Hepatocyte (in vitro differentiated cells): ENCODE results near the gene TMEM255B. TPM values are rescaled to one million over a fixed set of nuclear protein-coding genes. Genes with fewer than 3 reads are reported as not detected.

Experiments used
- DNase-seq: peaks from one replicate; pipeline ENCODE4 v3.0.0-alpha.2; 2016; ENCODE audit warnings: low spot score
- H2AFZ ChIP-seq: fragments of 200-600 bp; sonication (generic); 2 replicates; pipeline ENCODE4 v1.6.0; 2016; ENCODE audit warnings: antibody characterized with exemption, mild to moderate bottlenecking
- H3K27ac ChIP-seq: fragments of 200-600 bp; sonication (generic); 2 replicates; pipeline ENCODE4 v1.5.1; 2016; ENCODE audit warnings: mild to moderate bottlenecking
- H3K27me3 ChIP-seq: fragments of 200-600 bp; sonication (generic); 2 replicates; pipeline ENCODE4 v1.6.1; 2016
- H3K36me3 ChIP-seq: fragments of 200-600 bp; sonication (generic); replicated peaks from 2 replicates; pipeline ENCODE4 v1.5.1; 2016; ENCODE audit warnings: low read depth; ENCODE audit not compliant: insufficient read depth
- H3K4me1 ChIP-seq: fragments of 200-600 bp; sonication (generic); 2 replicates; pipeline ENCODE4 v1.5.1; 2016; ENCODE audit warnings: mild to moderate bottlenecking, moderate library complexity; ENCODE audit not compliant: insufficient read depth
- H3K4me2 ChIP-seq: fragments of 200-600 bp; sonication (generic); 2 replicates; pipeline ENCODE4 v1.6.0; 2016
- H3K4me3 ChIP-seq: fragments of 200-600 bp; sonication (generic); 2 replicates; pipeline ENCODE4 v1.5.1; 2016; ENCODE audit warnings: mild to moderate bottlenecking
- H3K79me2 ChIP-seq: fragments of 200-600 bp; sonication (generic); 2 replicates; pipeline ENCODE4 v1.6.0; 2017; ENCODE audit warnings: mild to moderate bottlenecking
- H3K9me2 ChIP-seq: fragments of 200-600 bp; sonication (generic); replicated peaks from 2 replicates; pipeline ENCODE4 v1.6.0; 2017; ENCODE audit warnings: mild to moderate bottlenecking; ENCODE audit not compliant: insufficient read depth
- H3K9me3 ChIP-seq: fragments of 200-600 bp; sonication (generic); 2 replicates; pipeline ENCODE4 v1.5.1; 2016; ENCODE audit warnings: low read depth, mild to moderate bottlenecking
- H4K20me1 ChIP-seq: fragments of 200-600 bp; sonication (generic); 2 replicates; pipeline ENCODE4 v1.6.0; 2016; ENCODE audit warnings: mild to moderate bottlenecking; ENCODE audit not compliant: insufficient read depth, poor library complexity, severe bottlenecking
- EZH2 ChIP-seq: fragments of 200-600 bp; sonication (generic); IDR thresholded peaks from 2 replicates; pipeline ENCODE4 v1.6.1; 2016; ENCODE audit warnings: antibody characterized with exemption, mild to moderate bottlenecking, borderline replicate concordance
- EZH2phosphoT487 ChIP-seq: fragments of 200-600 bp; sonication (generic); IDR thresholded peaks from one replicate; pipeline ENCODE4 v1.6.1; 2018; ENCODE audit warnings: antibody characterized with exemption, mild to moderate bottlenecking, low read depth, moderate library complexity; ENCODE audit not compliant: unreplicated experiment, severe bottlenecking
- WGBS: methylation state at CpG from one replicate; pipeline ENCODE4 v1.1.6; 2016; ENCODE audit warnings: low lambda C conversion rate; ENCODE audit errors: missing lambda C conversion rate; 5-methylcytosine and 5-hydroxymethylcytosine counted together
- polyA plus RNA-seq: library from polyadenylated mRNA; unstranded; fragments of >200 nt; fragmentation: Nextera tagmentation; extraction: Ambion mirVana; gene quantifications from 2 replicates; pipeline ENCODE4 v1.2.1, GENCODE V29; 2016
- total RNA-seq: library from RNA; depleted of rRNA; stranded (reverse); fragments of >200 nt; gene quantifications from 2 replicates; pipeline ENCODE4 v1.2.3, GENCODE V29; 2014
- TF ChIP-seq, protein P1 (sequence below): fragments of 200-600 bp; sonication (generic); IDR thresholded peaks from 2 replicates; pipeline ENCODE4 v1.5.1; 2016; ENCODE audit warnings: antibody characterized with exemption, mild to moderate bottlenecking; ENCODE audit not compliant: poor library complexity

TMEM255B gene
- total and polyA plus RNA-seq, 2 experiments from 2014 or later, result 0.10 to 4.0 TPM

DNA sequence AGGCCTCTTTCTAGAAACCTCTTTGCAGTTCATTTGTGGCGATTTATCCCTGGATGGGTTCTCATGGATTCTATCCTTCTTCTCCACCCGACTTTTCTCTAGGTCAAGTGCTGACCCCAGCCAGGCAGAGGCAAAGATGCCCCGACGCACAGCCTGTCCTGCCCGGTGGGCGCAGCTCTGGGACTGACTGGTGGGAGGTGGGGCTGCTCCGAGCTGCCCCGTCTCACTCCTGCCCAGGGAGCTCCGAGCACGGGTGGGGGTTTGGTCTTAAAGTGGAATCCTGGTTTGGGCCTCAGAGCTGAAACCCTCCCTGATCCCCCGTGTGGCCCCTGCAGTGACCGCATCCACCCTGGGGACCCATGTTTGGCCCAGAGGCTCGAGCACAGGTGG, 60.3 kb downstream of the TMEM255B start:
- no peak for DNase-seq
- WGBS, result 91% methylated on average over 11 of the region's 13 CpGs

DNA sequence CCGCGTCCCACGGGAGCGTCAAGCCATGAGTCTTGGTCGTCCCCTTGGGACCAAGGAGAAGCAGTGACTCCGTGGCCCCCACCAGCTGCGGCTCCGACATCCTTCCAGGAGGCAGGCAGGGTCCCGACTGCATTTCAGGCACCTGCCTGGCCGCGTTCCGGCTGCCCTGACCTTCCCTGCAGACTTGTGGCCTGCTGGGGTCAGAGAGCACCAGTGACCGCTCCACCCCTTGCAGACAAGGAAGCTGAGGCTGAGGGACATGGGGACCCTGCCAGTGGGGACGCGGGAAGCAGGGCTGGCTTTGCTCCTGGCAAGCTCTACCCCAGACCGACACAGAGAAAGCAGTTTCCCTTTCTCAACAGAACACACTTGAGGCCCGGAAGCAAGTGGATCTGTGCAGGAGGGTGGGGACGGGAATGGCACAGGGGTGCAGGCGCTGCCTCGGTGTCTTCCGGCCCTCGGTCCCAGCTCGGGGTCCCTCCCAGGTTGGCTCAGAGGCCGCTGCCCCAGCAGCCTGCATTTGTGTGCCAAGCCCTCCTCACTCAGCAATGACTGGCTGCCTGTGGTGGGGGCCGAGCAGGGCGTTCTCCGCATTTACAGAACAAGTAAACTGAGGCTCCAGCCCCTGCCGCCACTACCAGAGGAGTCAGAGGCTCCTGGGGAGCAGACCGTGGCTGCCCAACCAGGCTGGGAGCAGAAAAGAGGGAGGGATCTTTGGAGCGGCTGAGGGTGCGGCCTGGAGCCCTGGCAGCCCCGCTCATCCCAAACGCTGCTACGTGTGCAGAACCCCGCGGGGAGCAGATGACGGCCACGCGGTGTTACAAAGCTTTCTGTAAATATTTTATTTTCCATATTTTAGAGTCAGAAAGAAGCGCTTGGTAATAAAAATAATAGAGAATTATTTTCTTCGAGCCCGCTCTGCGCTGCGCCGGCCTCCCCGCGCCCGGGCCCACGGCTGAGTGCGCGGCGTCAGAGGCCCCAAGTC, 61.0 kb downstream of the TMEM255B start:
- H3K4me1 ChIP-seq, result peaks cover 16% of the 10 kb centered on the region
- no peaks in the 10 kb centered on the region for H3K9me2 ChIP-seq
- peak overlapping the region; percentile 61 for H3K4me2 ChIP-seq
- H2AFZ ChIP-seq, result no peak overlapping the region
- no peaks in the 10 kb centered on the region for H3K27me3 ChIP-seq
- 94% methylated on average over 52 of the region's 52 CpGs for WGBS
- no peak for DNase-seq
- no peak overlapping the region for H3K4me3 ChIP-seq
- TF ChIP-seq, protein P1, sequence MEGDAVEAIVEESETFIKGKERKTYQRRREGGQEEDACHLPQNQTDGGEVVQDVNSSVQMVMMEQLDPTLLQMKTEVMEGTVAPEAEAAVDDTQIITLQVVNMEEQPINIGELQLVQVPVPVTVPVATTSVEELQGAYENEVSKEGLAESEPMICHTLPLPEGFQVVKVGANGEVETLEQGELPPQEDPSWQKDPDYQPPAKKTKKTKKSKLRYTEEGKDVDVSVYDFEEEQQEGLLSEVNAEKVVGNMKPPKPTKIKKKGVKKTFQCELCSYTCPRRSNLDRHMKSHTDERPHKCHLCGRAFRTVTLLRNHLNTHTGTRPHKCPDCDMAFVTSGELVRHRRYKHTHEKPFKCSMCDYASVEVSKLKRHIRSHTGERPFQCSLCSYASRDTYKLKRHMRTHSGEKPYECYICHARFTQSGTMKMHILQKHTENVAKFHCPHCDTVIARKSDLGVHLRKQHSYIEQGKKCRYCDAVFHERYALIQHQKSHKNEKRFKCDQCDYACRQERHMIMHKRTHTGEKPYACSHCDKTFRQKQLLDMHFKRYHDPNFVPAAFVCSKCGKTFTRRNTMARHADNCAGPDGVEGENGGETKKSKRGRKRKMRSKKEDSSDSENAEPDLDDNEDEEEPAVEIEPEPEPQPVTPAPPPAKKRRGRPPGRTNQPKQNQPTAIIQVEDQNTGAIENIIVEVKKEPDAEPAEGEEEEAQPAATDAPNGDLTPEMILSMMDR, result no peak
- TF ChIP-seq EZH2 (no peak), EZH2phosphoT487 (no peak)
- peak overlapping the region; percentile 92 for H3K27ac ChIP-seq
- no peaks in the 10 kb centered on the region for H4K20me1 ChIP-seq
- H3K79me2 ChIP-seq, result no peaks in the 10 kb centered on the region
- no peaks in the 10 kb centered on the region for H3K9me3 ChIP-seq
- no peaks in the 10 kb centered on the region for H3K36me3 ChIP-seq

More for the DNA sequence above, 60.3 kb downstream of the TMEM255B start:
- Histone ChIP-seq H3K79me2 (no peaks in the 10 kb centered on the region), H3K4me2 (no peak overlapping the region), H3K27me3 (no peaks in the 10 kb centered on the region), H3K36me3 (no peaks in the 10 kb centered on the region), H2AFZ (no peak overlapping the region), H3K4me3 (no peak overlapping the region), H3K9me3 (no peaks in the 10 kb centered on the region), H4K20me1 (no peaks in the 10 kb centered on the region), H3K9me2 (no peaks in the 10 kb centered on the region), H3K27ac (no peak overlapping the region), H3K4me1 (peaks cover 16% of the 10 kb centered on the region)
- no peak for TF ChIP-seq EZH2
- TF ChIP-seq, protein P1, result no peak
- TF ChIP-seq EZH2phosphoT487, result no peak

DNA sequence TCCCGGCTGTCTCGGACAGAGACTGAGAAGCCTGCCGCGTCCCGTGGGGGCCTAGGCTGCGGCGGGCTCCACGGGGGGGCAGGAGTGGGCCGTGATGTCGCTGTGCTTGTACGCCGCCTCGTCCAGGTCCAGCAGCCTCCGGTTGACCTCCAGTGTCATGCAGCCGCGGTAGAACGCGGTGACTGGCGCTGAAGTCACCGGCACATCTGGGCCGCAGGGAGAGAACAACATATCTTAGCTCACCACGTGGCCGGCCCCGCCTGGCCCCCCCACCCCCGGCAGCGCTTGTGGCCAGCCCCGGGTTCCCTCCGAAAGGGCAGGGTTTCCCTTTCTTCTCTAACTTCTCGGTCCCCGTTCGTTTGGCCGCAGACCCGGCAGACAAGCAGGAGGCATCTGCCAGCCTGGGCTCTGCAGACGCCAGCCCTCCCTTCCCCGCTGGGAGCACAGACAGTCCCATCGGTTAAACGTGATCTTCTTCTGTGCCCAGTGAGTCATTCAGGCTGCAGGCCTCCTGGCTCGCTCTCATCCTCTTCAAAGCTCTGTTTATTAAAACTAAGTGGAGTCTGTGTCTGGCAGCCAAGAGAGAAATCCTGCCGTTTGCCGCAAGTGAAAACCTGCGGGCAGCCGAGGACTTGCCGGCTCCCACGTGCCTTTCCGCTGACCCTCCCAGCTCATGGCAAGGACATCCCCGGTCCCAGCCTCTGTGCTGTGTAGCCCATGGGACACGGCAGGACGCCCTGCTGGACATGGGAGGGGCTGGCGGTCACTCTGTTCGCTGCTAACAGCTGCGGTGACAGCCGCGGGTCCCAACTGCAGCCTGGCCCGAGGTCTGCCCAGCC, 62.0 kb downstream of the TMEM255B start:
- Histone ChIP-seq H3K27me3 (no peaks in the 10 kb centered on the region), H2AFZ (no peak overlapping the region), H3K9me3 (no peaks in the 10 kb centered on the region), H3K79me2 (no peaks in the 10 kb centered on the region), H3K9me2 (no peaks in the 10 kb centered on the region), H3K27ac (peak overlapping the region; percentile 92), H3K36me3 (no peaks in the 10 kb centered on the region), H3K4me2 (peak overlapping the region; percentile 61), H4K20me1 (no peaks in the 10 kb centered on the region), H3K4me3 (no peak overlapping the region), H3K4me1 (peaks cover 16% of the 10 kb centered on the region)
- TF ChIP-seq, protein P1, result peak; percentile 10
- TF ChIP-seq EZH2, result no peak
- peak; percentile 87 for DNase-seq
- 50% methylated on average over 43 of the region's 54 CpGs for WGBS
